PC-9 (cell line): Measurements from ENCODE around the gene MRPS22. TPM values are rescaled to one million over a fixed set of nuclear protein-coding genes. Genes with fewer than 3 reads are reported as not detected.

Source experiments
- BruUV-seq: library from RNA; stranded (reverse); fragments of 400-500 nt; replicated peaks from 2 replicates; lab custom pipeline; 2021; lab: Mats Ljungman, UMichigan
- CTCF ChIA-PET: fragments of 300-600 bp; sonication (Branson Sonifier 250); formaldehyde crosslinking; loops from one replicate; lab custom pipeline; 2022; ENCODE audit warnings: antibody characterized with exemption; lab: Charles Lee
- POLR2A ChIA-PET: fragments of 300-600 bp; sonication (Branson Sonifier 250); formaldehyde crosslinking; loops from one replicate; lab custom pipeline; 2022; ENCODE audit warnings: antibody characterized with exemption; ENCODE audit not compliant: unreplicated experiment; lab: Charles Lee
- DNase-seq, 2 experiments: peaks; one replicate each; pipeline versions ENCODE4 v3.0.0 to v3.0.0-alpha.2; 2015 to 2022; ENCODE audit warnings: mixed read lengths in 1 of 2
- H2AFZ ChIP-seq: fragments of 200-600 bp; sonication (generic); 2 replicates; pipeline ENCODE4 v1.8.1; 2017; ENCODE audit warnings: antibody characterized with exemption
- H3F3A ChIP-seq: fragments of 200-600 bp; sonication (generic); 2 replicates; pipeline ENCODE4 v1.8.1; 2017; ENCODE audit warnings: antibody characterized with exemption, mild to moderate bottlenecking, low read depth; ENCODE audit not compliant: insufficient read depth
- H3K27ac ChIP-seq: fragments of 200-600 bp; sonication (generic); 2 replicates; pipeline ENCODE4 v1.6.1; 2016; ENCODE audit warnings: mixed run types
- H3K27me3 ChIP-seq: fragments of 200-600 bp; sonication (generic); 2 replicates; pipeline ENCODE4 v1.6.1; 2016; ENCODE audit warnings: low read depth, mixed run types; ENCODE audit not compliant: insufficient read depth
- H3K36me3 ChIP-seq: fragments of 200-600 bp; sonication (generic); 2 replicates; pipeline ENCODE4 v1.6.1; 2016; ENCODE audit warnings: low read depth, mixed run types
- H3K4me1 ChIP-seq: fragments of 200-600 bp; sonication (generic); replicated peaks from 2 replicates; pipeline ENCODE4 v1.6.1; 2016; ENCODE audit warnings: mixed run types; ENCODE audit not compliant: insufficient read depth
- H3K4me2 ChIP-seq: fragments of 200-600 bp; sonication (generic); 2 replicates; pipeline ENCODE4 v1.6.1; 2017; ENCODE audit warnings: mixed run types
- H3K4me3 ChIP-seq: fragments of 200-600 bp; sonication (generic); 2 replicates; pipeline ENCODE4 v1.6.1; 2016; ENCODE audit warnings: mixed run types
- H3K79me2 ChIP-seq: fragments of 200-600 bp; sonication (generic); 2 replicates; pipeline ENCODE4 v1.6.1; 2017; ENCODE audit warnings: low read depth, mixed run types
- H3K9me2 ChIP-seq: fragments of 200-600 bp; sonication (generic); 2 replicates; pipeline ENCODE4 v1.8.1; 2017; ENCODE audit warnings: mild to moderate bottlenecking; ENCODE audit not compliant: insufficient read depth
- H3K9me3 ChIP-seq: fragments of 200-600 bp; sonication (generic); 2 replicates; pipeline ENCODE4 v1.8.1; 2016; ENCODE audit warnings: low read depth; ENCODE audit not compliant: insufficient read depth
- H4K20me1 ChIP-seq: fragments of 200-600 bp; sonication (generic); 2 replicates; pipeline ENCODE4 v1.8.1; 2017; ENCODE audit not compliant: insufficient read depth
- CTCF ChIP-seq: fragments of 200-600 bp; sonication (generic); conservative IDR thresholded peaks from 2 replicates; pipeline ENCODE4 v1.6.1; 2017; ENCODE audit warnings: mixed run types, antibody characterized with exemption, mild to moderate bottlenecking, moderate library complexity
- EZH2 ChIP-seq: fragments of 200-600 bp; sonication (generic); IDR thresholded peaks from 2 replicates; pipeline ENCODE4 v1.8.0; 2017; ENCODE audit warnings: antibody characterized with exemption, low read depth
- intact Hi-C: fragments of 100-400 bp; cut with micrococcal nuclease; formaldehyde crosslinking; loops from one replicate; pipeline ENCODE4 v1.10.0; 2022; ENCODE audit not compliant: unreplicated experiment
- total RNA-seq: library from RNA; stranded (reverse); gene quantifications from 2 replicates; pipeline ENCODE4 v1.2.3, GENCODE V29; 2021

MRPS22 gene
- total RNA-seq, 1 experiment from 2014 or later = 68.0 TPM

GRCh38 chr3:139339219-139339906 lies 4.5 kb upstream of the MRPS22 start:
- Histone ChIP-seq H2AFZ (no peak overlapping the region), H3K79me2 (peaks cover 4% of the 10 kb centered on the region), H4K20me1 (no peaks in the 10 kb centered on the region), H3K27ac (no peak overlapping the region), H3K4me3 (no peak overlapping the region), H3K27me3 (no peaks in the 10 kb centered on the region), H3K36me3 (no peaks in the 10 kb centered on the region), H3F3A (no peaks in the 10 kb centered on the region), H3K9me3 (no peaks in the 10 kb centered on the region), H3K4me1 (no peaks in the 10 kb centered on the region), H3K9me2 (no peaks in the 10 kb centered on the region), H3K4me2 (no peak overlapping the region)
- CTCF ChIA-PET = no interaction called here
- intact Hi-C loops = no loop called here
- DNase-seq = no peak
- TF ChIP-seq EZH2 (no peak), CTCF (no peak)
- POLR2A ChIA-PET = no interaction called here
- BruUV-seq = no TSS peak

GRCh38 chr3:139340784-139341183 lies 3.0 kb upstream of the MRPS22 start:
- H3K27ac ChIP-seq = no peak overlapping the region
- no peak overlapping the region for H2AFZ ChIP-seq
- no peaks in the 10 kb centered on the region for H3F3A ChIP-seq
- ChIA-PET CTCF (no interaction called here), POLR2A (no interaction called here)
- no peaks in the 10 kb centered on the region for H3K9me2 ChIP-seq
- H3K4me3 ChIP-seq = no peak overlapping the region
- H3K9me3 ChIP-seq = no peaks in the 10 kb centered on the region
- no peak for DNase-seq
- peaks cover 8% of the 10 kb centered on the region for H3K4me1 ChIP-seq
- H4K20me1 ChIP-seq = no peaks in the 10 kb centered on the region
- H3K79me2 ChIP-seq = peaks cover 18% of the 10 kb centered on the region
- intact Hi-C loops = loop anchor here (5.0 kb wide), 2 partner anchors 398 to 418 kb away; no protein-coding TSS in a partner anchor
- BruUV-seq = no TSS peak
- no peak overlapping the region for H3K4me2 ChIP-seq
- no peaks in the 10 kb centered on the region for H3K36me3 ChIP-seq
- TF ChIP-seq EZH2 (no peak), CTCF (no peak)
- H3K27me3 ChIP-seq = no peaks in the 10 kb centered on the region

GRCh38 chr3:139342054-139342453 lies 1.8 kb upstream of the MRPS22 start:
- Histone ChIP-seq H3K36me3 (no peaks in the 10 kb centered on the region), H4K20me1 (no peaks in the 10 kb centered on the region), H3K9me2 (no peaks in the 10 kb centered on the region), H3F3A (no peaks in the 10 kb centered on the region), H3K4me2 (no peak overlapping the region), H2AFZ (no peak overlapping the region), H3K4me3 (no peak overlapping the region), H3K4me1 (peaks cover 8% of the 10 kb centered on the region), H3K79me2 (peaks cover 27% of the 10 kb centered on the region), H3K27me3 (no peaks in the 10 kb centered on the region), H3K27ac (no peak overlapping the region), H3K9me3 (no peaks in the 10 kb centered on the region)
- TF ChIP-seq CTCF (no peak), EZH2 (no peak)
- intact Hi-C loops = loop anchor here (5.0 kb wide), 2 partner anchors 400 to 420 kb away; no protein-coding TSS in a partner anchor
- CTCF ChIA-PET = no interaction called here
- no peak for DNase-seq
- POLR2A ChIA-PET = no interaction called here
- BruUV-seq = no TSS peak
